ENCODE data around the gene PPARD.
A peak's percentile ranks its signal among the peaks of the same experiment; 100 is the strongest.

The PPARD gene

DNA sequence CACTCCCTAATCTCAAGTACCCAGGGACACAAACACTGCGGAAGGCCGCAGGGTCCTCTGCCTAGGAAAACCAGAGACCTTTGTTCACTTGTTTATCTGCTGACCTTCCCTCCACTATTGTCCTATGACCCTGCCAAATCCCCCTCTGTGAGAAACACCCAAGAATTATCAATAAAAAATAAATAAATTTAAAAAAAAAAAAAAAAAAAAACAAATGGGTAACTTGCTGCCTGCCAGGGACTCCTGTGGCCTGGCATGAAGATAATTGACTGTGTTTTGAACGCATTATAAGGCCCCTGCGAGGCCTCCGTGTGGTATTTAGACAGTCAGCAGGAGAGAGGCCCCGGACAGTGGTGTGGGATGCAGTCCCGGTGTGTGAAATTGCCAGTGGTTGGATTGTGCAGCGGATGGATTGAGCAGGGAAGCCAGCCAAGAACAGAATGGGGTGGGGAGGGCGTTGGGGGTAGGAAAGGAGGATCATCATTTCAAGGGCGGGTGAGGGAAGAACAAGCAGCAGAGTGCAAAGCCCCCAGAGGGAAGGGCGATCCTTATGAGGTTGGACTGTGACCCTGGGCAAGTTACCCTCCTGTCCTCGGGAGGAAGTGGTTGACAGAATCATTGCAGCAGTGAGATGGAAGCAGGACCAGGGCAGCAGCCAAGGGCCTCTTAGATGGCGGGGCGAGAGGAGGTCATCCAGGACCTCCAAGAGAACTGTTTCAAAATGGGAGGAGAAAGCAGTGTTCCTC, 43.3 kb downstream of the PPARD start:
- DNase-seq = no peak
- Histone ChIP-seq H2BK120ac (ENCODE audit: low read depth, low read length) (no peak overlapping the region), H3K18ac (ENCODE audit: low read depth in 1 of 2, low read length in 2 of 2) (peak overlapping the region in 1 of 2 experiments; percentile 17)

DNA sequence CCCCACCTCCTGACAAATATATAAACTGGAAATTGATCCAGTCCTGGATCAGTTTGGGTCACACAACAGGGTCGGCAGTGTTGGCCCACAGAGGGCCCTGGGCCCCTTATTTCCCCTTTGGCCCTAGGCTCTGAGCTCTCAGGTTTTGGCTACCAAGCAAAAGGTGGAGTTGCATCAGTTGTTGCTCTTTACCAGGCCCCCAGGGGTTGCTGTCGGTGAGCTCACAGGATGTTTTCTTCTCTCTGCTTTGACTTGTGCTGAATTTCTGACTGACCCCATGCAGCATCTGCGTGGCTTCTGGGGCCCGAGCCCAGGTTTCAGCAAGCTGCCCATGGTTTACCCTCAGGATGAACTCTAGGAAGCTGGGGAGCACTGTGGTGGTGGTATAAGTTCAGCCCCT, 44.6 kb downstream of the PPARD start:
- Histone ChIP-seq H2AK5ac (ENCODE audit: low read length, severe bottlenecking) (no peak overlapping the region), H3K9me3 (ENCODE audit: control insufficient read depth, low read length) (no peaks in the 10 kb centered on the region), H4K91ac (ENCODE audit: low read length) (no peak overlapping the region), H3K18ac (ENCODE audit: low read depth in 1 of 2, low read length in 2 of 2) (no peak overlapping the region), H3K14ac (ENCODE audit: low read length in 2 of 2) (no peak overlapping the region), H3K4me3 (ENCODE audit: insufficient read depth in 1 of 2, low read depth in 1 of 2, low read length in 2 of 2) (no peak overlapping the region), H3K36me3 (ENCODE audit: control insufficient read depth in 1 of 2, insufficient read depth in 2 of 2, low read depth in 1 of 2, low read length in 2 of 2) (peaks cover 0 to 7% of the 10 kb centered on the region in 2 experiments), H3K4ac (ENCODE audit: low read depth in 1 of 2, low read length in 2 of 2) (no peak overlapping the region), H2BK120ac (ENCODE audit: low read depth, low read length) (no peak overlapping the region), H2BK12ac (ENCODE audit: low read length in 2 of 2) (no peak overlapping the region), H2BK5ac (ENCODE audit: low read depth, low read length, poor library complexity, severe bottlenecking) (no peak overlapping the region), H3K4me1 (ENCODE audit: control insufficient read depth, insufficient read depth, low read depth, low read length) (peaks cover 10% of the 10 kb centered on the region), H3K27ac (ENCODE audit: low read length, poor library complexity, severe bottlenecking) (no peak overlapping the region), H4K8ac (ENCODE audit: low read length) (no peak overlapping the region), H3K4me2 (ENCODE audit: low read length, poor library complexity, severe bottlenecking) (no peak overlapping the region), H2AFZ (ENCODE audit: low read depth, low read length) (no peak overlapping the region), H3K27me3 (ENCODE audit: control insufficient read depth in 1 of 2, insufficient read depth in 1 of 2, low read length in 2 of 2) (no peaks in the 10 kb centered on the region), H2BK15ac (ENCODE audit: low read depth, poor library complexity, severe bottlenecking) (no peak overlapping the region), H3K23ac (ENCODE audit: low read length in 2 of 2) (no peak overlapping the region), H3K79me1 (replicated peaks; ENCODE audit: low read length, poor library complexity, severe bottlenecking) (peaks cover 20% of the 10 kb centered on the region), H3K9ac (ENCODE audit: low read length) (peak overlapping the region; percentile 11)
- no peak for DNase-seq
- 93% methylated on average over 4 of the region's 4 CpGs for WGBS

More for the DNA sequence above, 43.3 kb downstream of the PPARD start:
- 86% methylated on average over 12 of the region's 14 CpGs for WGBS
- Histone ChIP-seq H3K14ac (ENCODE audit: low read length in 2 of 2) (no peak overlapping the region), H4K91ac (ENCODE audit: low read length) (peak overlapping the region; percentile 11), H3K9me3 (ENCODE audit: control insufficient read depth, low read length) (no peaks in the 10 kb centered on the region), H3K27me3 (ENCODE audit: control insufficient read depth in 1 of 2, insufficient read depth in 1 of 2, low read length in 2 of 2) (no peaks in the 10 kb centered on the region), H3K9ac (ENCODE audit: low read length) (peak overlapping the region; percentile 34), H3K4me3 (ENCODE audit: insufficient read depth in 1 of 2, low read depth in 1 of 2, low read length in 2 of 2) (peak overlapping the region in 1 of 2 experiments; percentile 30), H3K23ac (ENCODE audit: low read length in 2 of 2) (no peak overlapping the region), H2BK15ac (ENCODE audit: low read depth, poor library complexity, severe bottlenecking) (no peak overlapping the region), H3K36me3 (ENCODE audit: control insufficient read depth in 1 of 2, insufficient read depth in 2 of 2, low read depth in 1 of 2, low read length in 2 of 2) (peaks cover 0 to 4% of the 10 kb centered on the region in 2 experiments), H2BK12ac (ENCODE audit: low read length in 2 of 2) (no peak overlapping the region), H3K79me1 (replicated peaks; ENCODE audit: low read length, poor library complexity, severe bottlenecking) (peaks cover 26% of the 10 kb centered on the region), H4K8ac (ENCODE audit: low read length) (peak overlapping the region; percentile 69), H2AFZ (ENCODE audit: low read depth, low read length) (no peak overlapping the region), H3K4me1 (ENCODE audit: control insufficient read depth, insufficient read depth, low read depth, low read length) (peaks cover 9% of the 10 kb centered on the region), H3K4ac (ENCODE audit: low read depth in 1 of 2, low read length in 2 of 2) (peak overlapping the region in 1 of 2 experiments; percentile 74), H3K4me2 (ENCODE audit: low read length, poor library complexity, severe bottlenecking) (no peak overlapping the region), H3K27ac (ENCODE audit: low read length, poor library complexity, severe bottlenecking) (no peak overlapping the region), H2BK5ac (ENCODE audit: low read depth, low read length, poor library complexity, severe bottlenecking) (no peak overlapping the region), H2AK5ac (ENCODE audit: low read length, severe bottlenecking) (no peak overlapping the region)

DNA sequence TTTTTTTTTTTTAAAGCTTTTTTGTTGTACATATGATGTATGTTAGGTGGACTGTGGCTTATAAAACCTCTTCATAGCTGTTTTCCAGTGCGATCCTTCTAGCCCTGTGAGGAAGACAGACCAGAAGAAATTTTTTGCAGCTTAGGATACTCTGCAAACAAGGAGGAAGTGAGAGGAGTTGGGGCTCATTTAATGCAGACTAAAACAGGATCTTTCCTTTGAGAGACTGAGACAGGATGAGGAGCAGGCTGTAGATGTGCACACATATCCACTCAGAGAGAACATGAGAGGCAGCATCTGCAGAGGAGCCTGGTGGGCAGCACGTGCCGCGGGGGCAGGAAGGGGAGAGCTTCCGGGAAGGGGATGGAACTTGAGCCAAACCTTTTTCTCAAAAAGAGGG, 45.7 kb downstream of the PPARD start:
- Histone ChIP-seq H3K9ac (ENCODE audit: low read length) (no peak overlapping the region), H4K91ac (ENCODE audit: low read length) (no peak overlapping the region), H3K4me1 (ENCODE audit: control insufficient read depth, insufficient read depth, low read depth, low read length) (peaks cover 16% of the 10 kb centered on the region), H3K23ac (ENCODE audit: low read length in 2 of 2) (no peak overlapping the region), H4K8ac (ENCODE audit: low read length) (no peak overlapping the region), H3K4me2 (ENCODE audit: low read length, poor library complexity, severe bottlenecking) (no peak overlapping the region), H2AK5ac (ENCODE audit: low read length, severe bottlenecking) (no peak overlapping the region), H3K79me1 (replicated peaks; ENCODE audit: low read length, poor library complexity, severe bottlenecking) (peaks cover 23% of the 10 kb centered on the region), H2BK5ac (ENCODE audit: low read depth, low read length, poor library complexity, severe bottlenecking) (no peak overlapping the region), H3K27me3 (ENCODE audit: control insufficient read depth in 1 of 2, insufficient read depth in 1 of 2, low read length in 2 of 2) (no peaks in the 10 kb centered on the region), H3K4me3 (ENCODE audit: insufficient read depth in 1 of 2, low read depth in 1 of 2, low read length in 2 of 2) (no peak overlapping the region), H3K18ac (ENCODE audit: low read depth in 1 of 2, low read length in 2 of 2) (no peak overlapping the region), H2AFZ (ENCODE audit: low read depth, low read length) (no peak overlapping the region), H2BK15ac (ENCODE audit: low read depth, poor library complexity, severe bottlenecking) (no peak overlapping the region), H2BK120ac (ENCODE audit: low read depth, low read length) (no peak overlapping the region), H3K27ac (ENCODE audit: low read length, poor library complexity, severe bottlenecking) (no peak overlapping the region), H3K9me3 (ENCODE audit: control insufficient read depth, low read length) (no peaks in the 10 kb centered on the region), H2BK12ac (ENCODE audit: low read length in 2 of 2) (no peak overlapping the region), H3K14ac (ENCODE audit: low read length in 2 of 2) (no peak overlapping the region), H3K36me3 (ENCODE audit: control insufficient read depth in 1 of 2, insufficient read depth in 2 of 2, low read depth in 1 of 2, low read length in 2 of 2) (peaks cover 0 to 9% of the 10 kb centered on the region in 2 experiments), H3K4ac (ENCODE audit: low read depth in 1 of 2, low read length in 2 of 2) (no peak overlapping the region)
- WGBS = 90% methylated on average over 5 of the region's 5 CpGs
- no peak for DNase-seq

DNA sequence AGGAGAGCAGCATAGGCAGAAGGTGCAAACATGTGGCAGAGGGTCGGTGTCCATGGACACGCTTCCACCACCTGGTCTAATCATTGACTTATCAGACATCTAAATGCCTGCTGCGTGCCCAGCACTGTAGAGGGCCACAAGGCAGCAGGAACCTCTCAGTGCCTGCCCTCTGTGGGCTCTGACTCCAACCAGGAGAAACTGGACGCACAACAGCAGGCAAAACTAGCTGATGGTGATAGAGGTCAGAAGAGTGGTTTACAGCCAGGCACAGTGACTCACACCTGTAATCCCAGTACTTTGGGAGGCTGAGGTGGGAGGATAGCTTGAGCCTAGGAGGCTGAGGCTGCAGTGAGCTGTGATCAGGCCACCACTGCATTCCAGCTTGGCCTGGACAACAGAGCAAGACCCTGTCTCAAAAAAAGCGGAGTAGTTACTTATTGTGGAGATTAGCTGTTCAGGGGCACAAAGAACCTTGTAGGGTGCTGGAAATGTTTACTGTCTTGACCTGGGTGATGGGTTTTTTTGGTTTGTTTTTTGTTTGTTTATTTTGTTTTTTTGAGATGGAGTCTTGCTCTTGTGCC, 46.5 kb downstream of the PPARD start:
- Histone ChIP-seq H2BK120ac (ENCODE audit: low read depth, low read length) (no peak overlapping the region), H3K4ac (ENCODE audit: low read depth in 1 of 2, low read length in 2 of 2) (peak overlapping the region in 1 of 2 experiments; percentile 42), H3K36me3 (ENCODE audit: control insufficient read depth in 1 of 2, insufficient read depth in 2 of 2, low read depth in 1 of 2, low read length in 2 of 2) (peaks cover 0 to 7% of the 10 kb centered on the region in 2 experiments)

More for the DNA sequence above, 46.5 kb downstream of the PPARD start:
- H3K9me3 ChIP-seq (ENCODE audit: control insufficient read depth, low read length) = no peaks in the 10 kb centered on the region
- no peak overlapping the region for H4K8ac ChIP-seq (ENCODE audit: low read length)
- H3K14ac ChIP-seq (ENCODE audit: low read length in 2 of 2) = peak overlapping the region in 1 of 2 experiments; percentile 5
- no peak overlapping the region for H3K4me2 ChIP-seq (ENCODE audit: low read length, poor library complexity, severe bottlenecking)
- no peak overlapping the region for H2BK5ac ChIP-seq (ENCODE audit: low read depth, low read length, poor library complexity, severe bottlenecking)
- no peak for DNase-seq
- peaks cover 22% of the 10 kb centered on the region for H3K79me1 ChIP-seq (replicated peaks; ENCODE audit: low read length, poor library complexity, severe bottlenecking)
- H3K18ac ChIP-seq (ENCODE audit: low read depth in 1 of 2, low read length in 2 of 2) = peak overlapping the region in 1 of 2 experiments; percentile 2
- H3K4me1 ChIP-seq (ENCODE audit: control insufficient read depth, insufficient read depth, low read depth, low read length) = peaks cover 16% of the 10 kb centered on the region
- no peaks in the 10 kb centered on the region for H3K27me3 ChIP-seq (ENCODE audit: control insufficient read depth in 1 of 2, insufficient read depth in 1 of 2, low read length in 2 of 2)
- H2BK15ac ChIP-seq (ENCODE audit: low read depth, poor library complexity, severe bottlenecking) = no peak overlapping the region
- H2AK5ac ChIP-seq (ENCODE audit: low read length, severe bottlenecking) = no peak overlapping the region
- no peak overlapping the region for H3K4me3 ChIP-seq (ENCODE audit: insufficient read depth in 1 of 2, low read depth in 1 of 2, low read length in 2 of 2)
- H3K9ac ChIP-seq (ENCODE audit: low read length) = no peak overlapping the region
- peak overlapping the region in 1 of 2 experiments; percentile 10 for H2BK12ac ChIP-seq (ENCODE audit: low read length in 2 of 2)
- H2AFZ ChIP-seq (ENCODE audit: low read depth, low read length) = no peak overlapping the region
- 100% methylated on average over 5 of the region's 5 CpGs for WGBS
- no peak overlapping the region for H3K23ac ChIP-seq (ENCODE audit: low read length in 2 of 2)
- no peak overlapping the region for H3K27ac ChIP-seq (ENCODE audit: low read length, poor library complexity, severe bottlenecking)
- no peak overlapping the region for H4K91ac ChIP-seq (ENCODE audit: low read length)
